Parathyroid adenoma (tissue), 2 donors: ENCODE data around the gene LTBP4.

ENCODE experiments used
- H2AFZ ChIP-seq: fragments of 300-600 bp; sonication (generic); one replicate; pipeline ENCODE4 v1.7.0; 2017; ENCODE audit warnings: antibody characterized with exemption, mild to moderate bottlenecking
- H3K27ac ChIP-seq: fragments of 300-600 bp; sonication (generic); one replicate; pipeline ENCODE4 v1.7.0; 2017
- H3K27me3 ChIP-seq: fragments of 300-600 bp; sonication (generic); one replicate; pipeline ENCODE4 v1.7.0; 2017; ENCODE audit warnings: low read length; ENCODE audit not compliant: control insufficient read depth, insufficient read depth
- H3K36me3 ChIP-seq: fragments of 300-600 bp; sonication (generic); one replicate; pipeline ENCODE4 v1.7.0; 2017; ENCODE audit warnings: low read length; ENCODE audit not compliant: control insufficient read depth, insufficient read depth
- H3K4me1 ChIP-seq: fragments of 300-600 bp; sonication (generic); one replicate; pipeline ENCODE4 v1.7.0; 2017; ENCODE audit warnings: control low read depth
- H3K4me2 ChIP-seq: fragments of 300-600 bp; sonication (generic); one replicate; pipeline ENCODE4 v1.7.0; 2017; ENCODE audit warnings: low read length
- H3K4me3 ChIP-seq: fragments of 300-600 bp; sonication (generic); one replicate; pipeline ENCODE4 v1.7.0; 2017; ENCODE audit warnings: low read depth, low read length
- H3K79me2 ChIP-seq: fragments of 300-600 bp; sonication (generic); one replicate; pipeline ENCODE4 v1.7.0; 2017; ENCODE audit warnings: control low read depth
- H3K9ac ChIP-seq: fragments of 300-600 bp; sonication (generic); one replicate; pipeline ENCODE4 v1.7.0; 2017; ENCODE audit warnings: mild to moderate bottlenecking
- H3K9me3 ChIP-seq: fragments of 300-600 bp; sonication (generic); one replicate; pipeline ENCODE4 v1.7.0; 2017; ENCODE audit warnings: low read length; ENCODE audit not compliant: control insufficient read depth
- TF ChIP-seq, protein P1 (sequence below): fragments of 300-600 bp; sonication (generic); IDR thresholded peaks from one replicate; pipeline ENCODE4 v1.7.0; 2017; ENCODE audit warnings: antibody characterized with exemption, mild to moderate bottlenecking
- donor health status: primary hyperparathyroidism.

LTBP4 gene

DNA sequence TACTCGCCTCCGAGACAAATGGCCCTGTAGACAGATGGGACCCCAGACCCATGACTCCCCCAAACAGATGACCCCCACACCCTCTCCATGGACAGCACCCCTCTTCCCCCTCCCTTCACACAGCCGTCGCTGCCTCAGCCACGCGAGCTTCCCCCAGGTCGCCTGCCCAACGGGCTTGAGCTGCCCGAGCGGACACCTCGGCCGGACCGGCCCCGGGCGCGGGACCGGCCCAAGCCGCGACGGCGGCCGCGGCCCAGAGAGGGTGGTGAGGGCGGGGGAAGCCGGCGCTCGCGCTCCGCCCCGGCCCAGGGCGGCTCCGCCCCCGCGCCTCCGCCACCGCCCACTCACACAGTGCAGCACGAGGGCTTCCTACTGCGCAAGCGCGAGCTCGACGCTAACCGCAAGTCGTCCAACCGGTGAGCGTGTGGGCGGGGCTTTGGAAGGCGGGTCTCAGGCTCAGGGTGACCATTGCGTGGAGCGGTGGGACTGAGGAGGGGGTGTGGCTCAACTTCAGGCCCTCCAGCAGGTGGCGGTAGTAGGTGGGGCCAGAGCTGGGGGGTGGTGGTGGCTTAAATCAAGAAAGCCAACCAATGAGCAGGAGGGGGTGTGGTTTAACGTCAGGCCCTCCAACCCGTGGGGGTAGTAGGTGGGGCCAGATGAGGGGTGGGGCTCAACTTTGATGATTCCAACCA lies 30.7 kb upstream of the LTBP4 start:
- H3K9ac ChIP-seq, result no peak overlapping the region
- no peak overlapping the region for H3K27ac ChIP-seq
- peak overlapping the region; percentile 97 for H3K4me2 ChIP-seq
- TF ChIP-seq, protein P1, sequence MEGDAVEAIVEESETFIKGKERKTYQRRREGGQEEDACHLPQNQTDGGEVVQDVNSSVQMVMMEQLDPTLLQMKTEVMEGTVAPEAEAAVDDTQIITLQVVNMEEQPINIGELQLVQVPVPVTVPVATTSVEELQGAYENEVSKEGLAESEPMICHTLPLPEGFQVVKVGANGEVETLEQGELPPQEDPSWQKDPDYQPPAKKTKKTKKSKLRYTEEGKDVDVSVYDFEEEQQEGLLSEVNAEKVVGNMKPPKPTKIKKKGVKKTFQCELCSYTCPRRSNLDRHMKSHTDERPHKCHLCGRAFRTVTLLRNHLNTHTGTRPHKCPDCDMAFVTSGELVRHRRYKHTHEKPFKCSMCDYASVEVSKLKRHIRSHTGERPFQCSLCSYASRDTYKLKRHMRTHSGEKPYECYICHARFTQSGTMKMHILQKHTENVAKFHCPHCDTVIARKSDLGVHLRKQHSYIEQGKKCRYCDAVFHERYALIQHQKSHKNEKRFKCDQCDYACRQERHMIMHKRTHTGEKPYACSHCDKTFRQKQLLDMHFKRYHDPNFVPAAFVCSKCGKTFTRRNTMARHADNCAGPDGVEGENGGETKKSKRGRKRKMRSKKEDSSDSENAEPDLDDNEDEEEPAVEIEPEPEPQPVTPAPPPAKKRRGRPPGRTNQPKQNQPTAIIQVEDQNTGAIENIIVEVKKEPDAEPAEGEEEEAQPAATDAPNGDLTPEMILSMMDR, result no peak
- H3K4me3 ChIP-seq, result peak overlapping the region; percentile 39
- no peaks in the 10 kb centered on the region for H3K36me3 ChIP-seq
- no peaks in the 10 kb centered on the region for H3K27me3 ChIP-seq
- no peaks in the 10 kb centered on the region for H3K79me2 ChIP-seq
- H2AFZ ChIP-seq, result peak overlapping the region; percentile 81
- no peaks in the 10 kb centered on the region for H3K9me3 ChIP-seq
- peaks cover 3% of the 10 kb centered on the region for H3K4me1 ChIP-seq

DNA sequence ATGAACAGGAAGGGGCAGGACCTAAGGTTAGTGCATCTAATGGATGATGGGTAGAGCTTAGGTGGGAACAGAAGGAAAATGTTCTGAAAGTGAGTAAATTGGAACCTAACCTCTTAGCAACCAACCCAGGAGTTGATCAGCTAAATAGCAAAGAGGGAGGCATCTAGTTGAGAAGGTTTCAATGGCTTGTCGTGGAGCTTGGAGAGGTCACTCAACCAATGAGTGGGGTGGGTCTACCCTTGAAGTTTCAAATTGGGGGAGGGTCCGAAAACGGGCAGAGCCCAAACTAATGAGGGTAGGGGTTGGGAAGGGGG lies 30.2 kb upstream of the LTBP4 start:
- TF ChIP-seq, protein P1, result no peak
- Histone ChIP-seq H3K27ac (no peak overlapping the region), H3K9ac (no peak overlapping the region)

DNA sequence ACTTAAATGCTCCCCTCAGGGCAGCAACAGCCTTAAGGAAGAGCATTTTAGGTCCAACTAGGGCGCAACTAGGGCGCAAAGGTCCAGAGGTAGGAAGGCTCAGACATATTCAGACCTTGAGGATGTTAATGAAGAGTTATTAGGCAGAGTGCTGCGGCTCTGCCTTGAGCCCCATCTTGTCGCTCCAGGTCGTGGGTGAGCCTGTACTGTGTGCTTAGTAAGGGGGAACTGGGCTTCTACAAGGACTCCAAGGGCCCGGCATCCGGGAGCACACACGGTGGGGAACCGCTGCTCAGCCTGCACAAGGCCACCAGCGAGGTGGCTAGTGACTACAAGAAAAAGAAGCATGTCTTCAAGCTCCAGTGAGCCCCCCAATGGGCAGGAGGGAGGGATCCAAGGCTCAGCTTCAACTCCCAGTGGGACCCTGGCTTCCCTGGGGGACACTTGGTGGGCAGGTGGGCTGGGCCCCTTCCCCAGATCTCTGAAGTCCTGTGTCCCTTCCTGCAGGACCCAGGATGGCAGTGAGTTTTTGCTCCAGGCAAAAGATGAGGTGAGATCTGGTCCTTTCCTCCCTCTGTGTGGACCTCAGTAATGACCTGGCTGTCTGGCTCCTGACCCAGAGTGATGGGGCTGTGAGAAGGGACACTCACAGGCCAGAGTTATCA lies 29.2 kb upstream of the LTBP4 start:
- TF ChIP-seq, protein P1, result no peak
- H3K79me2 ChIP-seq, result no peaks in the 10 kb centered on the region
- no peak overlapping the region for H3K9ac ChIP-seq

More for the DNA sequence above, 30.2 kb upstream of the LTBP4 start:
- Histone ChIP-seq H2AFZ (no peak overlapping the region), H3K36me3 (no peaks in the 10 kb centered on the region), H3K79me2 (no peaks in the 10 kb centered on the region), H3K4me2 (peak overlapping the region; percentile 2), H3K9me3 (no peaks in the 10 kb centered on the region), H3K4me3 (no peak overlapping the region), H3K4me1 (peaks cover 3% of the 10 kb centered on the region), H3K27me3 (no peaks in the 10 kb centered on the region)

DNA sequence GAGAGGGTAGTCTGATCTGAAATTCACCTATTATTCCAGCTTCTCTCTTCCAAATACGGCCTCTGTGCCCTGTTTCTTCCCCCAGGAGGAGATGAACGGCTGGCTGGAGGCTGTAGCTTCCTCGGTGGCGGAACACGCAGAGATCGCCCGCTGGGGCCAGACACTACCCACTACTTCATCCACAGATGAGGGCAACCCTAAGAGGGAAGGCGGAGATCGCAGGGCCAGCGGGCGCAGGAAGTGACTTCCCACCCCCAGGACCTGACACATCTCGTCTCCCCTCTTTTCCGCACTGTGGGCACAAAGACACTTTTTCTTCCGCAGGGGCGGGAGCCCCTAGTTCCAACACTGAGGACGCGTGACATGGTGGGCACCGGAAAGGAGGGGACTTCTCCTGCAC lies 25.8 kb upstream of the LTBP4 start:
- no peaks in the 10 kb centered on the region for H3K79me2 ChIP-seq
- no peak overlapping the region for H3K9ac ChIP-seq
- H2AFZ ChIP-seq, result no peak overlapping the region
- TF ChIP-seq, protein P1, result no peak
- H3K27me3 ChIP-seq, result no peaks in the 10 kb centered on the region
- H3K4me2 ChIP-seq, result no peak overlapping the region
- H3K4me3 ChIP-seq, result no peak overlapping the region
- H3K4me1 ChIP-seq, result no peaks in the 10 kb centered on the region
- no peaks in the 10 kb centered on the region for H3K9me3 ChIP-seq
- H3K36me3 ChIP-seq, result no peaks in the 10 kb centered on the region
- no peak overlapping the region for H3K27ac ChIP-seq

More for the DNA sequence above, 29.2 kb upstream of the LTBP4 start:
- Histone ChIP-seq H2AFZ (no peak overlapping the region), H3K4me2 (no peak overlapping the region), H3K36me3 (no peaks in the 10 kb centered on the region), H3K9me3 (no peaks in the 10 kb centered on the region), H3K27me3 (no peaks in the 10 kb centered on the region), H3K27ac (no peak overlapping the region), H3K4me3 (no peak overlapping the region), H3K4me1 (peaks cover 3% of the 10 kb centered on the region)
